K562 (cell line): ENCODE data around the gene NTM. TPM values are rescaled to one million over a fixed set of nuclear protein-coding genes. Genes with fewer than 3 reads are reported as not detected.

Experiments used
- ATAC-seq: fragments of 200-7000 bp; cut with Tn5 transposase; 3 replicates; pipeline ENCODE4 v1.9.1; 2020; ENCODE audit warnings: moderate library complexity
- BruUV-seq: library from RNA; stranded (reverse); fragments of 400-500 nt; replicated peaks from 2 replicates; lab custom pipeline; 2021; lab: Mats Ljungman, UMichigan
- CTCF ChIA-PET: fragments of 300-600 bp; formaldehyde crosslinking; extraction: SDS; loops from one replicate; lab custom pipeline; 2021; ENCODE audit warnings: low intra/inter-chr PET ratio; lab: Yijun Ruan, JAX
- POLR2A ChIA-PET: fragments of 300-600, 350-650 bp; sonication (Branson Sonifier 250); formaldehyde crosslinking; extraction: SDS; loops from one replicate; lab custom pipeline; 2021; ENCODE audit warnings: antibody characterized with exemption, inconsistent platforms; lab: Yijun Ruan, JAX
- DNase-seq, 4 experiments: peaks; one replicate each; pipeline versions ENCODE4 v3.0.0 to v3.0.0-alpha.2; 2011 to 2018; ENCODE audit warnings: low spot score in 3 of 4, mixed read lengths in 3 of 4; ENCODE audit errors: extremely low read depth in 1 of 4
- FAIRE-seq: peaks from 2 replicates; lab custom pipeline; 2011; peaks lifted over from hg19 to GRCh38; lab: Jason Lieb, UNC
- H2AFZ ChIP-seq: 2 replicates; pipeline ENCODE4 v1.6.0; 2011; ENCODE audit warnings: low read depth, low read length, control low read depth, inconsistent platforms
- H3K27ac ChIP-seq: fragments of 200-600 bp; 3 replicates; pipeline ENCODE4 v1.8.0; 2011; ENCODE audit warnings: low read depth, mild to moderate bottlenecking, control low read depth, inconsistent platforms, low read length, moderate library complexity, mixed read lengths; ENCODE audit errors: extremely low read depth
- H3K27me3 ChIP-seq, 2 experiments: fragments of 300-600 bp in 1 of 2; 2 replicates in 1 of 2; 3 replicates in 1 of 2; pipeline versions ENCODE4 v1.6.0 to v1.8.0; 2011; ENCODE audit warnings: inconsistent platforms in 2 of 2, low read length in 2 of 2, mild to moderate bottlenecking in 1 of 2, mixed read lengths in 1 of 2, moderate library complexity in 1 of 2; ENCODE audit not compliant: control insufficient read depth in 2 of 2, insufficient read depth in 2 of 2
- H3K36me3 ChIP-seq: fragments of 300-600 bp; 3 replicates; pipeline ENCODE4 v1.8.0; 2011; ENCODE audit warnings: mild to moderate bottlenecking, low read length, inconsistent platforms; ENCODE audit not compliant: control insufficient read depth, insufficient read depth
- H3K4me1 ChIP-seq, 2 experiments: fragments of 200-600 bp in 1 of 2; replicated peaks in 1 of 2; 2 replicates in 1 of 2; 3 replicates in 1 of 2; pipeline versions ENCODE4 v1.5.1 to v1.8.0; 2011; ENCODE audit warnings: inconsistent platforms in 2 of 2, low read length in 2 of 2, mild to moderate bottlenecking in 1 of 2, mixed read lengths in 1 of 2, moderate library complexity in 1 of 2; ENCODE audit not compliant: control insufficient read depth in 2 of 2, insufficient read depth in 2 of 2
- H3K4me2 ChIP-seq: 2 replicates; pipeline ENCODE4 v1.6.1; 2011; ENCODE audit warnings: low read length, control low read depth, inconsistent platforms, mixed read lengths; ENCODE audit not compliant: insufficient read depth
- H3K4me3 ChIP-seq: fragments of 200-600 bp; sonication (generic), shearing (Covaris generic); 2 replicates; pipeline ENCODE4 v1.5.1; 2016; ENCODE audit warnings: control low read depth, inconsistent platforms
- H3K79me2 ChIP-seq: fragments of 200-600 bp; 3 replicates; pipeline ENCODE4 v1.8.0; 2011; ENCODE audit warnings: low read length, inconsistent platforms; ENCODE audit not compliant: control insufficient read depth, insufficient read depth
- H3K9ac ChIP-seq, 2 experiments: 2 replicates each; pipeline versions ENCODE4 v1.6.0 to v1.6.1; 2011; ENCODE audit warnings: low read depth in 2 of 2, low read length in 2 of 2, control low read depth in 1 of 2, inconsistent platforms in 1 of 2, mild to moderate bottlenecking in 1 of 2, mixed read lengths in 1 of 2; ENCODE audit not compliant: insufficient read depth in 1 of 2
- H3K9me1 ChIP-seq: one replicate; pipeline ENCODE4 v1.6.0; 2011; ENCODE audit warnings: inconsistent platforms, mild to moderate bottlenecking, low read length, moderate library complexity; ENCODE audit not compliant: control insufficient read depth, insufficient read depth
- H3K9me3 ChIP-seq: replicated peaks from 2 replicates; pipeline ENCODE4 v1.5.1; 2011; ENCODE audit warnings: low read depth, low read length, inconsistent platforms; ENCODE audit not compliant: control insufficient read depth, insufficient read depth
- H4K20me1 ChIP-seq: replicated peaks from 2 replicates; pipeline ENCODE4 v1.6.1; 2011; ENCODE audit warnings: low read length, inconsistent platforms, mixed read lengths; ENCODE audit not compliant: control insufficient read depth, insufficient read depth
- CBX2 ChIP-seq: fragments of 200-600 bp; sonication (generic); IDR thresholded peaks from one replicate; pipeline ENCODE4 v1.6.1; 2012; ENCODE audit warnings: mild to moderate bottlenecking, low read length, inconsistent platforms; ENCODE audit not compliant: insufficient read depth, poor library complexity, severe bottlenecking
- DDX20 ChIP-seq: fragments of 450-650 bp; IDR thresholded peaks from 2 replicates; pipeline ENCODE4 v1.6.1; 2016; ENCODE audit warnings: missing genetic modification characterization, low read depth, mild to moderate bottlenecking, missing compliant biosample characterization, moderate library complexity
- FOXA1 ChIP-seq: fragments of 450-650 bp; IDR thresholded peaks from 2 replicates; pipeline ENCODE4 v1.6.1; 2016; ENCODE audit warnings: mild to moderate bottlenecking, borderline replicate concordance
- HMG20B ChIP-seq: fragments of 250-450 bp; sonication (Bioruptor Pico); IDR thresholded peaks from 2 replicates; pipeline ENCODE4 v1.5.0; 2021; ENCODE audit warnings: mild to moderate bottlenecking
- KDM4B ChIP-seq, 2 experiments: fragments of 450-650 bp in 1 of 2; sonication (generic) in 1 of 2; IDR thresholded peaks; 2 replicates each; pipeline ENCODE4 v1.6.1; 2016 to 2017; ENCODE audit warnings: borderline replicate concordance in 2 of 2, antibody characterized with exemption in 1 of 2, low read depth in 1 of 2, mild to moderate bottlenecking in 1 of 2
- MTA1 ChIP-seq: fragments of 450-650 bp; IDR thresholded peaks from 2 replicates; pipeline ENCODE4 v1.6.1; 2017; ENCODE audit warnings: borderline replicate concordance
- MYBL2 ChIP-seq, 2 experiments: fragments of 450-650 bp in 1 of 2; sonication (generic) in 1 of 2; formaldehyde crosslinking in 1 of 2; IDR thresholded peaks; 2 replicates each; pipeline versions ENCODE4 v1.6.1 to v1.8.1; 2017 to 2022; ENCODE audit warnings: borderline replicate concordance in 1 of 2, inconsistent platforms in 1 of 2, low read depth in 1 of 2, mild to moderate bottlenecking in 1 of 2, missing genetic modification reagents in 1 of 2, moderate library complexity in 1 of 2
- NCOA2 ChIP-seq, 2 experiments: fragments of 450-650 bp; IDR thresholded peaks; 2 replicates each; pipeline ENCODE4 v1.6.1; 2018; ENCODE audit warnings: mild to moderate bottlenecking in 2 of 2, moderate library complexity in 1 of 2; ENCODE audit not compliant: partially characterized antibody in 2 of 2
- ZNF695 ChIP-seq: fragments of 450-650 bp; formaldehyde crosslinking; IDR thresholded peaks from 2 replicates; pipeline ENCODE4 v1.4.0; 2020; ENCODE audit warnings: mild to moderate bottlenecking, moderate library complexity
- ZNF76 ChIP-seq: fragments of 250-450 bp; sonication (Bioruptor Pico); IDR thresholded peaks from 2 replicates; pipeline ENCODE4 v1.4.0; 2020; ENCODE audit warnings: mild to moderate bottlenecking, moderate library complexity, borderline replicate concordance
- WGBS: fragments of 100-300 bp; shearing (Covaris generic); methylation state at CpG from one replicate; pipeline ENCODE4 v1.1.6; 2016; ENCODE audit warnings: low coverage, mixed read lengths; ENCODE audit not compliant: insufficient coverage; ENCODE audit errors: missing lambda C conversion rate; 5-methylcytosine and 5-hydroxymethylcytosine counted together
- in situ Hi-C: fragments of 300-500 bp; cut with MboI; formaldehyde crosslinking; loops from 4 replicates; pipeline ENCODE4 v1.15.0; 2018; ENCODE audit warnings: inconsistent platforms, mixed read lengths
- intact Hi-C: fragments of 100-400 bp; cut with micrococcal nuclease; formaldehyde crosslinking; loops from 2 replicates; pipeline ENCODE4 v1.14.2; 2022
- polyA plus RNA-seq, 8 experiments: library from polyadenylated mRNA; depleted of rRNA in 4 of 8; stranded (reverse) in 5 of 8; unstranded in 3 of 8; fragments of >200 nt; fragmentation: Nextera tagmentation in 2 of 8; fragmentation: Illumina TruSeq in 1 of 8; extraction: Ambion mirVana in 2 of 8; extraction: Trizol in 1 of 8; gene quantifications; 2 replicates each; pipeline versions ENCODE4 v1.2.1 to v1.2.3, GENCODE V29; 2011 to 2014; ENCODE audit warnings: inconsistent platforms in 1 of 8, missing spikeins in 1 of 8
- total RNA-seq, 7 experiments: library from RNA; depleted of rRNA in 6 of 7; stranded (reverse); fragments of >200 nt in 6 of 7; fragmentation: Illumina TruSeq in 2 of 7; extraction: Trizol in 2 of 7; gene quantifications; 2 replicates each; pipeline versions ENCODE4 v1.2.1 to v1.2.3, GENCODE V29; 2011 to 2021; ENCODE audit warnings: low replicate concordance in 1 of 7
- TF ChIP-seq, protein P1 (sequence below): fragments of 250-450 bp; sonication (Bioruptor Pico); IDR thresholded peaks from 2 replicates; pipeline ENCODE4 v1.8.0; 2022; ENCODE audit warnings: inconsistent platforms, mild to moderate bottlenecking, moderate library complexity, borderline replicate concordance
- TF ChIP-seq, protein P2 (sequence below): fragments of 450-650 bp; formaldehyde crosslinking; IDR thresholded peaks from 2 replicates; pipeline ENCODE4 v1.4.0; 2020; ENCODE audit warnings: mild to moderate bottlenecking
- TF ChIP-seq, protein P3 (sequence below), 2 experiments: fragments of 450-650 bp; conservative IDR thresholded peaks; 2 replicates each; pipeline ENCODE4 v1.6.1; 2017; ENCODE audit warnings: mild to moderate bottlenecking in 2 of 2, moderate library complexity in 2 of 2
- TF ChIP-seq, protein P4 (sequence below), 2 experiments: fragments of 450-650 bp in 1 of 2; sonication (generic) in 1 of 2; formaldehyde crosslinking; conservative IDR thresholded peaks; 2 replicates each; pipeline versions ENCODE4 v1.4.0 to v1.8.1; 2020 to 2022; ENCODE audit warnings: mild to moderate bottlenecking in 1 of 2, missing genetic modification reagents in 1 of 2

NTM gene
- total and polyA plus RNA-seq, 9 of the 15 experiments (the other 6 are each of a cell fraction or from before 2014, with no cell fraction given) = not detected

DNA sequence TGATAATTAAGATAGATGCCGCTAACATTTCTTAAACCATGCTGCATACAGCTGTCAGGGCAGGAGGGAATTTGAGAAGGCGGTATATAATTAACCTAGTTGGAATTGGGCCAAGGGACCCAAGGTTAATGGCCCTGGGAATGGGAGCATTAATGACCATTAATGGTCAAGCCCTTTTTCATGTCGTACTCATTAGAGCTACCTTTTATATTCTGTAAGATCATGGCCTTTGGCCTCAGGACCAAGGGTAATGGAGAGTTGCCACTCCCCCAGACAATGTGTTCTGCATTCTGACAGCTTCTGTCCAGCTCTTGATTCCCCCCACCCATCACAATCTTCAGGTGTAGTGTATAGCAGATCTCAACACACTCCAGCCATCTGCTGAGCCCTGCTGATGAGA is 111.6 kb downstream of the NTM start:
- H3K79me2 ChIP-seq = no peaks in the 10 kb centered on the region
- no peak overlapping the region for H3K4me2 ChIP-seq
- H2AFZ ChIP-seq = no peak overlapping the region
- intact Hi-C loops = no loop called here
- in situ Hi-C loops = no loop called here
- no peak for DNase-seq
- no peaks in the 10 kb centered on the region for H3K4me1 ChIP-seq
- no peaks in the 10 kb centered on the region for H3K9me3 ChIP-seq
- TF ChIP-seq KDM4B (IDR thresholded peaks at IDR 0.05; ENCODE audit: borderline replicate concordance in 2 of 2, low read depth in 1 of 2) (no peak), ZNF695 (CRISPR knock-in tag) (no peak), HMG20B (CRISPR knock-in tag) (no peak), MTA1 (no peak), NCOA2 (IDR thresholded peaks at IDR 0.05; ENCODE audit: partially characterized antibody in 2 of 2) (no peak), MYBL2 (IDR thresholded peaks at IDR 0.05; ENCODE audit: low read depth) (no peak), MYBL2 (CRISPR knock-in tag; IDR thresholded peaks at IDR 0.05; ENCODE audit: borderline replicate concordance) (no peak), DDX20 (tag) (no peak), CBX2 (no peak), FOXA1 (no peak), ZNF76 (CRISPR knock-in tag) (no peak)
- TF ChIP-seq, protein P1, sequence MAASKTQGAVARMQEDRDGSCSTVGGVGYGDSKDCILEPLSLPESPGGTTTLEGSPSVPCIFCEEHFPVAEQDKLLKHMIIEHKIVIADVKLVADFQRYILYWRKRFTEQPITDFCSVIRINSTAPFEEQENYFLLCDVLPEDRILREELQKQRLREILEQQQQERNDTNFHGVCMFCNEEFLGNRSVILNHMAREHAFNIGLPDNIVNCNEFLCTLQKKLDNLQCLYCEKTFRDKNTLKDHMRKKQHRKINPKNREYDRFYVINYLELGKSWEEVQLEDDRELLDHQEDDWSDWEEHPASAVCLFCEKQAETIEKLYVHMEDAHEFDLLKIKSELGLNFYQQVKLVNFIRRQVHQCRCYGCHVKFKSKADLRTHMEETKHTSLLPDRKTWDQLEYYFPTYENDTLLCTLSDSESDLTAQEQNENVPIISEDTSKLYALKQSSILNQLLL (CRISPR knock-in tag) = no peak
- TF ChIP-seq, protein P2, sequence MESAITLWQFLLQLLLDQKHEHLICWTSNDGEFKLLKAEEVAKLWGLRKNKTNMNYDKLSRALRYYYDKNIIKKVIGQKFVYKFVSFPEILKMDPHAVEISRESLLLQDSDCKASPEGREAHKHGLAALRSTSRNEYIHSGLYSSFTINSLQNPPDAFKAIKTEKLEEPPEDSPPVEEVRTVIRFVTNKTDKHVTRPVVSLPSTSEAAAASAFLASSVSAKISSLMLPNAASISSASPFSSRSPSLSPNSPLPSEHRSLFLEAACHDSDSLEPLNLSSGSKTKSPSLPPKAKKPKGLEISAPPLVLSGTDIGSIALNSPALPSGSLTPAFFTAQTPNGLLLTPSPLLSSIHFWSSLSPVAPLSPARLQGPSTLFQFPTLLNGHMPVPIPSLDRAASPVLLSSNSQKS = no peak
- TF ChIP-seq, protein P3, sequence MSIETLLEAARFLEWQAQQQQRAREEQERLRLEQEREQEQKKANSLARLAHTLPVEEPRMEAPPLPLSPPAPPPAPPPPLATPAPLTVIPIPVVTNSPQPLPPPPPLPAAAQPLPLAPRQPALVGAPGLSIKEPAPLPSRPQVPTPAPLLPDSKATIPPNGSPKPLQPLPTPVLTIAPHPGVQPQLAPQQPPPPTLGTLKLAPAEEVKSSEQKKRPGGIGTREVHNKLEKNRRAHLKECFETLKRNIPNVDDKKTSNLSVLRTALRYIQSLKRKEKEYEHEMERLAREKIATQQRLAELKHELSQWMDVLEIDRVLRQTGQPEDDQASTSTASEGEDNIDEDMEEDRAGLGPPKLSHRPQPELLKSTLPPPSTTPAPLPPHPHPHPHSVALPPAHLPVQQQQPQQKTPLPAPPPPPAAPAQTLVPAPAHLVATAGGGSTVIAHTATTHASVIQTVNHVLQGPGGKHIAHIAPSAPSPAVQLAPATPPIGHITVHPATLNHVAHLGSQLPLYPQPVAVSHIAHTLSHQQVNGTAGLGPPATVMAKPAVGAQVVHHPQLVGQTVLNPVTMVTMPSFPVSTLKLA (conservative IDR thresholded peaks at IDR 0.05) = no peak
- TF ChIP-seq, protein P4, sequence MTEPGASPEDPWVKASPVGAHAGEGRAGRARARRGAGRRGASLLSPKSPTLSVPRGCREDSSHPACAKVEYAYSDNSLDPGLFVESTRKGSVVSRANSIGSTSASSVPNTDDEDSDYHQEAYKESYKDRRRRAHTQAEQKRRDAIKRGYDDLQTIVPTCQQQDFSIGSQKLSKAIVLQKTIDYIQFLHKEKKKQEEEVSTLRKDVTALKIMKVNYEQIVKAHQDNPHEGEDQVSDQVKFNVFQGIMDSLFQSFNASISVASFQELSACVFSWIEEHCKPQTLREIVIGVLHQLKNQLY (CRISPR knock-in tag; conservative IDR thresholded peaks at IDR 0.05) = no peak
- BruUV-seq = no TSS peak
- H3K27ac ChIP-seq = no peak overlapping the region
- 3% methylated on average over 3 of the region's 3 CpGs for WGBS
- H3K4me3 ChIP-seq = no peak overlapping the region
- no peaks in the 10 kb centered on the region; the same call in 1 of the 2 replicates for H4K20me1 ChIP-seq
- H3K36me3 ChIP-seq = no peaks in the 10 kb centered on the region
- CTCF ChIA-PET = no interaction called here
- no peaks in the 10 kb centered on the region for H3K9me1 ChIP-seq
- no peak for FAIRE-seq
- ATAC-seq = no peak
- POLR2A ChIA-PET = no interaction called here
- H3K27me3 ChIP-seq = no peaks in the 10 kb centered on the region; a peak in 1 of 5 replicates
- H3K9ac ChIP-seq = no peak overlapping the region
